Astrocyte of the hippocampus (primary cell): ENCODE measurements around the gene SYTL4.
"Not testable (repeated sequence)": the region's sequence is repeated elsewhere in the genome, so short reads cannot be mapped to it uniquely, and the experiment has no call there.

Source experiments
- DNase-seq: peaks from one replicate; pipeline ENCODE4 v3.0.0; 2011; ENCODE audit warnings: low read depth, low spot score

Gene SYTL4

DNA sequence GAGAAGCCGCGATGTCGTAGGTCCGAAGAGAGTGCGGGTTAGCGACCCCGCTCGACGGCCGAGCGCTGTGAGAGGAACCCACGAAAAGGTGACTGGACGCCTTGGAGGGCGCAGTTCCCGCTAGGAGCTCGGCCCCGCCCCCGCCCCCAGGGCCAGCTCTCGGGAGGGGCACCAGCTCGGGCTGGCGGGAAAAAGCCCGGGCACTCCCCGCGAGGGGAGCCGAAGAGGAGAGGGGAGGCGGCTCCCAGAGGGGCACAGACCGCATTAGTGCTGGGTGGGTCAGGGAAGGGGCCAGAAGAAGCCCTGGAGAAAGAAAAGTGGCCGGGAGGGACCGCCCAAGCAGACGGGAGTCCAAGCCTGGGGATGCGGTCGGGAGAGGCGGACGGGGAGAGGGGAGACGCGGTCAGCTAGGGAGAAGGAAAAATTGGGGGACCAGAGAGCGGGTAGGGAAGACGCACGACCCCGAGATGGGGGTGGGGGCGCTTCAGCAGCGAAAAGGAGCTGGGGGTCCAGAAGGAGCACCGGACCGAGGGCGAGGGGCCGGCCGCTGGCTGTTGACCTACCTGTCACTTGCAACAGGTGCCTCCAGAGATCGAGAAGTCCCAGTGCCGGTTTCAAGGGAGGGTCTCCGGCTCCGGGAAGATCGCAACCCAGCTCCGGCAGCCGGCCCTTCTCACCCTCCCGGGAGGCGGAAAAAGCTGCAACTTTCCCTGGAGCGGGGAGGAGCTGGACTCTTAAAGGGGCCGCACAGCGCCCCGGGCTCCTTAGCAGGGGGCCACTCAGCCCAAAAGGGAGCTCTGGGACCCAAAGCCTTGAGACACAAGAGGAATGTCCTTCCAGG is at the start of gene SYTL4:
SYTL4 (minus strand) TSS at position 681 of the 841 bp plus-strand sequence. CDS start 30,084 bp downstream, outside the sequence.
- DNase-seq: peak; percentile 28

DNA sequence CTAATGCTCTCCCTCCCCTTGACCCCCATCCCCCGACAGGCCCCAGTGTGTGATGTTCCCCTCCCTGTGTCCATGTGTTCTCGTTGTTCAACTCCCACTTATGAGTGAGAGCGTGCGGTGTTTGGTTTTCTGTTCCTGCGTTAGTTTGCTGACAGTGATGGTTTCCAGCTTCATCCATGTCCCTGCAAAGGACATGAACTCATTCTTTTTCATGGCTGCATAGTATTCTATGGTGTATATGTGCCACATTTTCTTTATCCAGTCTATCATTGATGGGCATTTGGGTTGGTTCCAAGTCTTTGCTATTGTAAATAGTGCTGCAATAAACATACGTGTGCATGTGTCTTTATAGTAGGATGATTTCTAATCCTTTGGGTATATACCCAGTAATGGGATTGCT is 37.5 kb upstream of the SYTL4 start:
- not testable (repeated sequence) for DNase-seq

DNA sequence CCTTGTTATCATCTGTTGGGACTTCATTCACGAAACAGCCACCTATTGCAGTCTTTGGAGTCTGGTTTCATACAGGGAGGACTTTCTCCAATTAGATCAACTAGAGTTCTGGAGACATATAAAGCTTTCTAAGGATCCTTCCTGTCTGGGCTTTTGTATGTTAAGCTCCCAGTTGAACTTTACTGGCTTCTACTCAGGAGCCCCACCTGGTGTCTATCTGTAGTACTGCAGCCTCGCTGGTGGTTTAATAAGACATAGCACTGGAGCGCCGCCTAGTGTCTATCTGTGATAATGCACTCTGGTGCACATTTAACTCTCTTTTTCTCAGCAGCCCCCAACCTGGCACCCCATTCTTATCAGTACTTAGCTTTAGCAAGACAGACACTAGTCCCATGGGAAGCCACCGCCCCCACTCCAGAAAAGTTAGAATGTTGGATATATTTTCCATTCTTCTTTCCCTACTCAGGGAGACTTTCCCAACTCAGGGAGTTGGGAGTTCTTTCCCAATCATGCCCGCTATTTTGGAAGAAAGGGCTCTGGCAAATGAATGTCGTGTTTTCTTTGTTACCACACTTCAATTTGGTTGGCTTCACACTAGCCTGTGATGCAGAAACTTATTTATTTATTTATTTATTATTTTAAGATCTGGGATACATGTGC is 36.9 kb upstream of the SYTL4 start:
- peak; percentile 75 for DNase-seq

DNA sequence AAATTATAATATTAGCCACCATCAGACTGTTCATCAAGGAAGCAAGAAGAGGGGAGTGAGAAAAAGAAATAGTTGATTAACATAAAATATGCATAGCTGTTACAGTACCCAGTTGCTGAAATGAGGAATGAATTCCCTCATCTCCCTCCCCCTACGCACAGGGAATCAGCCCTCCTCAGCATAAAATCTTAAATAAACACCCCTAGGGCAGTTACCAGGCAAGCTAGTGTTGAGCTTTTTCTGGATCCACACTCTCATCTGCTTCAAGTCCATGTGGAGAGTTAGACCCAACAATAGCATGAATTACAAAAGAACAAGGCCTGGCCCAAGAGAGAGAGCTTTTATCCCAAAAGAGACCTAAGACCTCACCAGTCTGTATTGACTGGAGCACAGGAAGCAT is 19.0 kb upstream of the SYTL4 start:
- no peak for DNase-seq

DNA sequence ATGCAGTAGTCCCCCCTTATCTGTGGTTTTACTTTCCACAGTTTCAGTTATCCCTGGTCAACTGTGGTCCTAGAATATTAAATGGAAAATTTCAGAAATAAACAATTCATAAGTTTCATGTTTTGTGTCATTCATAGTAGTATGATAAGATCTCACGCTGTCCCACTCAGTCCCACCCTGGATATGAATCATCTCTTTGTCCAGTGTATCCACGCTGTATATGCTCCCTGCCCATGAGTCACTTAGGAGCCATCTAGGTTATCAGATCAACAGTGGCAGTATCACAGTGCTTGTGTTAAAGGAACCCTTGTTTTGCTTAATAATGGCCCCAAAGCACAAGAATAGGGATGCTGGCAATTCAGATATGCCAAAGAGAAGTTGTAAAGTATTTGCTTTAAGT is 16.2 kb upstream of the SYTL4 start:
- DNase-seq: no peak

DNA sequence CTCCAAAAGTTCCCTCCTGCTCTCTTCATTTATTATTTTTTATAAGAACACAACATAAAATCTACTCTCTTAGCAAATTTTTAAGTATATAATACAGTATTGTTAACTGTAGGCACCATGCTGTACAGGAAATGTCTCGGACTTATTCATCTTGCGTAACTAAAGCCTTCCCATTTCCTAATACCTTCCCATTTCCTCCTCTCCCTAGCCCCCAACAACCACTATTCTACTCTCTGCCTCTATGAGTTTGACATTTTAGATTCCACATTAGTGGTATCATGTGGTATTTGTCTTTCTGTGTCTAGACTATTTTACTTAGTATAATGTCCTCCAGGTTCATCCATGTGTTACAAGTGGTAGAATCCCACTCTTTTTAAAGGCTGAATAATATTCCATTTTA is 15.8 kb upstream of the SYTL4 start:
- DNase-seq: no peak

DNA sequence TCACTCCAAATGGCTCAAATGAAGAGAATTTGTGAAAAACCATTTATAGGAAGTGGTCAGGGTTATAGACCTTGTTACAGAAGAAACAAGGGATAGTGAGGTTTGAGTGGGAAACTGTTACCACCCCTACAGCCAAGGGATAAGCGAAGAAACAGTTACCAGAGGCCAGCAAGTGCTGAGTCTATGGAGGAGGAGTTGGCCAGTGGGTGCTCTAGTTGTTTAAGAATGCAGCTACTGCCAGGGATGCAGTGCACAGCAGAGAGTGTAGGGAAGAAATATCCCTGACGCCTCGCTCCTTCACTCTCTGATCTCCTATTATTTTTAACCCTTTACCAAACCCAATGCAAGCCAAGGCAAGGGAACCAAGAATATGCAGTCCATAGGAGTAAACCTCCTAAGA is 15.2 kb upstream of the SYTL4 start:
- no peak for DNase-seq

DNA sequence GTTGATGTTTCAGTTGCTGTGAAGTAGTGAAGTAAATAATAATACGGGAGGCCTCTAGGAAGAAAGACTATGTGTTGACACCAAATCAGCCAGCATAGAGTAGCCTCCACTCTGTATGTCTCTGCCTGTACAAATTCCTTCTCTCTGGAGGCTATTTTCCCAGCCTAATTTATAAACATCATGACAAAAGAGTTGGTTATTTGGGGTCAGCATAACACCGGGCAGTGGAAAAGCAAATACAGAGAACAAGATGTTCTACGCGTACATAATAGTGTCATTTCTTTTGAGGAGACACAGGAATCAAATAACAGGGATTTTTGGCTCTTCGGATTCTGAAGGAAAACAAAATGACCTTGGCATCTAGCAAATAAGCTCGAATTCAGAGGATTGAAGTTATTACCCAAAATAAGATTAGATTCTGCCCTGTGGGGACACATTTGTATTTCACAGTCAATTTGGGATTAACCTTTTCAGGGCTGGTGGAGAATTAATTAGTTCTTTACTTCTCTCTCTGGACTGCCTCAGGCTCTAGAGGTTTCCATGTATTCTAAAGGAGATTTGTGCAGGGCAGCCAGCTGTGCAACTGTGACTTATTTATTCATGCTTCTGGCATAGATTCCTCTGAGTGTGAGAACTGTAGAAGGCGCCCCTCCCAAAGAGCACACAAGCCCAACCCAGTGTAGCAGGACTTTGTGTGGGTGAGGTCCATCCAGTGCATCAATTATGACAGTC is 14.1 kb upstream of the SYTL4 start:
- DNase-seq: no peak

DNA sequence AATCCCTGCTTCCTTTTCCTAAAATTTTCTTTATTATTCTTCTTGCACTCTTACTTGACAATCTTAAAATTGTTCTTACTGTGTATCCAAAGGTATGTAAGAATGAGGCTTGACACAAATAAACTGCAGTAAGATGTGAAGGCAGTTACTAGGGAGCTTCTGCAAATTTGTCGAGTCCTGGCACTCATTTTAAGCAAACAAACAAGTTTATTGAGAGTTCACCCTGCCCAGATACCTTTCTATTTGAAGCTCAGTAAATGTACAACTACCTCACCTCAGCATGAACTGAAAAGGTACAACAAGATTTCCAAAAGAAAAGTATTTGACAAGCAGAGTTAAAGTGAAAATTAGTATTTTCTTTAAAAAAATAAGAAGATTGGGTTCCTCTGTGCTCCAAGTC is 13.3 kb upstream of the SYTL4 start:
- no peak for DNase-seq

DNA sequence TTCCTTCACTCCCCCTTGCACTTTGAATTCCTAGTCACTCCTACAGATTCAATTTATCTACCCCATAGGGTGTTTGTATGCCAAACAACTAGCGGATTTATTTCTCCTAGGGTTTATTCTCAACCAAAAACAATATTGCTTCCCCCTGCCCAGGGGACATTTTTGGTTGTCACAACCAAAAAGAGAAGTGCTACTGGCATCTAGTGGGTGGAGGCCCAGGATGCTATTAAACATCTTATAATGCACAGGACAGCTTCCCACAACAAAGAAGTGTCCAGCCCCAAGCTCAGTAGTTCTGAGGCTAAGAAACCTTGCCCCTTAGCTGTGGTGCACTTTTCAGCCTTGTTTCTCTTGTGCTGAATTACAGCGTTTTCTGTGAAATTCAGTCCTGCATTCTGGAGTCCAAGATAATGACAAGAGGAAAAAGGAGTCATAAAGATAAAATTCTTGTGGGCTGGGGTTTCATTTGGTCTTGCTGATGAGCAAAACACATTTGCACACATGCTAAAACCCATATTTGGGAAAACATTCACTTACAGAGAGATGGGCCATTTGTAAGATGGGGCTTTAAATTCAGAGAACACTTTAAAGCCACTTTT is 11.2 kb upstream of the SYTL4 start:
- no peak for DNase-seq

DNA sequence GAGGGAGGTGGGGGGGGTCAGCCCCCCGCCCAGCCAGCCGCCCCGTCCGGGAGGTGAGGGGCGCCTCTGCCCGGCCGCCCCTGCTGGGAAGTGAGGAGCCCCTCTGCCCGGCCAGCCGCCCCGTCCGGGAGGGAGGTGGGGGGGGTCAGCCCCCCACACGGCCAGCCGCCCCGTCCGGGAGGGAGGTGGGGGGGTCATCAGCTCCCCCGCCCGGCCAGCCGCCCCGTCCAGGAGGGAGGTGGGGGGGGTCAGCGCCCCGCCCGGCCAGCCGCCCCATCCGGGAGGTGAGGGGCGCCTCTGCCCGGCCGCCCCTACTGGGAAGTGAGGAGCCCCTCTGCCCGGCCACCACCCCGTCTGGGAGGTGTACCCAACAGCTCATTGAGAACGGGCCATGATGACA is 7.9 kb downstream of the SYTL4 start:
- not testable (repeated sequence) for DNase-seq

DNA sequence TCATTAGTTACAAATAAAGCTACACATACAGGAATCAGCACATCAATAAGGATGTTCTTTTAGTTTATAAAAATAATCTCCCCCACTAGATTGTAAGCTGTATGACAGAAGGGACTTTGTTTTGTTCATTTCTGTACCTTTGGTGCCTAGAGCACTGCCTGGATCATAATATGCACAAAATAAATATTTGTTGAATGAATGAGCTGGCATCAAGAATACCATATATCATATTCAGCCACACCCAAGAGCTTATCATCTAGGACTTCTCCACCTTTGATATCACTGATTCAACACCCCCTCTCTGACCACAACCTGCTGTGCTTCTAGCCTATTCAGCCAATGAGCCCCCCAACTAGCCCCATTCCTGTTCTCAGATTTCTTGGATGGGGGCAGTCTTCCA is 10.6 kb downstream of the SYTL4 start:
- DNase-seq: no peak

DNA sequence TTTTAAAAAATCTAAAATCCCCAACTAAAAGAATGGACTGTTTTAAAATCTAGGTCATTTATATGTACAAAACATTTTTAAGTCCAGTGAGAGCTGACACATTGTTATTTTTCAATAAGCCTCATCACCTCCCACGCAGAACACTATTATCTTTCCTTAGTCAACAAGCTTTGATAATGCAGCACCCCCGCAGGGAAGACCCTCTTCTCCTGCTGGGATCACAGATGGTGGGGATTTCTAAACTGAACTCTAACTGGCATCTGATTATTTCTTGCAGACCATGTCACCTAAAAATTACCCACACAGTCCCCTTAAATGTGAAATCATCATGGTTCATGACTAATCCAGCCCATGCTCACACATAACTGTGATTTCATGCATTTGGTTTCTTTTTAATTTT is 11.6 kb downstream of the SYTL4 start:
- DNase-seq: no peak

DNA sequence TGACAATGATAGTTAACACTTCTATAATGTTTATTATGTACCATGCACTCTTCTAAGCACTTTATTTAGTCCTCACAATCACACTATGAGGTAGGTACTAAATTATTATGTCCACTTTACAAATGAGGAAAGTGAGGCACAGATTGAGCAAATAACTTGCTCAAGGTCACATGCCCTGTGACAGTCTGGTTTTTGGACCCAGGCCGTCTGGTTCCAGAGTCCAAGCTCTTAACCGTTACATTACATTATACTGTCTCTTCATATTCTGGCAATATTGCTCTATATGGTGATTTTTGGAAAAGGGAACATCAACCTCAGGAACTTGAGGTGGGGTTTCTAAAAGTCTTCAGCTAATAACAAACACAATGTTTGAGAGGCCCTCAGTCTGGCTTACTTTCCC is 12.8 kb downstream of the SYTL4 start:
- DNase-seq: no peak

DNA sequence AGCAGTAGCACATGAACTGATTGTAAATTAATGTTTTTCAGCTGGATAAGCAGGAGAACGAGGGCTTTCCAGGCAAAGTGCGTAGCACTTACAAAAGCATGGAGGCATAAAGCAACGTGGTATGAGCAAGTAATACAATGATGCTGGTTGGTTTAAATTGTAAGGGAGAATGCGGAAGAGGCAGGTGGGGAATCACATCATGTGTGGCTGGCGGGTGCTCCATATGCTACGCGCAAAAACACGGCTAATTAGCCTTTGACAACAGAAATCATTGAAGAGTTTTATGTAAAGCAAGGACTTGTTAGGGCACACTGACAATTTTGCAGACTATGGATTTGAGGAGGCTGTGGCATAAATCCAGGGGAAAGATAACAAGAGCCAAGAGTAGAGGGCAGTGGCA is 14.6 kb downstream of the SYTL4 start:
- peak; percentile 5 for DNase-seq

DNA sequence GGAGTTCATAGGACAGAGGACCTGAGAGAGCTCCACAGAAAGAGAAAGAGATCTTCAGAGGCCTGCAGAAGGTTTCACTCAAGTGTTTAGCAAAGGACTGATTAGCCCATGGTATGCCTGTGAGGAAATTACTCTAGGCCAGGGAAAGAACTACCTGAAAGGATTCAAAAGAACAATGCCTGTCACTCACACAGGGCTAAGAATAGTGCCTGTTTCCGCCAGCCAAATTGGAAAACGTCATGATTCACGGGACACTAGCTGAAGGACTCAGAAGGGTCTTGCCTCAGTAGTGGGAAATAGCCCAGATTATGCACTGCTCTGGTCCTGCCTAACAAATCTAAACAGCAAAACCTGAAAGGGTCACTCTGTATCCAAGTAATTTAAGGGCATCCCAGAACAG is 21.1 kb downstream of the SYTL4 start:
- no peak for DNase-seq

DNA sequence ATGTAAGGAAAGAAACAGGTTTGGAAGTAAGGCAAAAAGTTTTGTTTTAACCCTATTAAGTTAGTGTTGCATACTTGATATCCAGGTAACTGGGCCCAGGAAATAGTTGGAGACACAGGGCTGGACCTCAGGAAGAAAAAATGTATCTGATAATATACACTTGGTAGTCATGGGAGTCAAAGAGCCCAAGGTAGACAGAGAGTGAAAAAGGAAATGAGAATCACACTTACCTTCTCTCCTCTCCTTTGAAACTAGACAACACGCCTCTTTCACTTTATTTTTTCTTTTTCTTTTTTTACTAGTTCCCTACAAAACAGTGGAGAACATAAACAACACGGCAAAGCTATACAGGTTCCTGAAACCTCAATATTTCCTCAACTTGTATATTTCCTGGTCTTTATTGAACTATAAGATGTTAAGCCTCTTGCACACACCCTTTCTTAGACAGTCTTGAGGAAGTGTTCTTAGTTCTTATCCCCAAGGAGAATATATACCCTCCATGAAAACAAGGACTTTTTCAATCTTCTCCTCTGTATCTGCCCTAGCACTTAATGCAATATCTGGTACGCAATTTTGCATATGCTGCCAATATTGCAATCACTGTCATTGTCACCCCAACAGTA is 27.2 kb downstream of the SYTL4 start:
- no peak for DNase-seq

DNA sequence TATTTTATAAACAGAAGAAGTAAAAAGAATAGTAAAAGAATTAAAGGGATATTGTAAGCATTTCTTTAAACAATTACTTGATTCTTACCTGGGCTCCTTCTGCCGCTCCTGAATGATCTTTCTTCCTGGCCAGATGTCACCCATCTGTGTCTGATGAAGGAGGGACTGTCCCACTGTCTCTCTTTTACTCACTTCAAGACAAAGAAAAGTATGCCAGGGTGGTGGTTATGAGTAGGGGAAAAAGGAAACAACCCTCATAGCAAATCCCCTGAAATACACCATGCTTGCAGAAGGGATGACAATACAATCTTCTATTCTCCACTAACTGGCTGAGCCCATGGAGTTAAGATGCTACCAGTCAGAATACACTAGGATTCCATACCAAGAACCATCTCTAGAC is 31.1 kb downstream of the SYTL4 start:
- no peak for DNase-seq

DNA sequence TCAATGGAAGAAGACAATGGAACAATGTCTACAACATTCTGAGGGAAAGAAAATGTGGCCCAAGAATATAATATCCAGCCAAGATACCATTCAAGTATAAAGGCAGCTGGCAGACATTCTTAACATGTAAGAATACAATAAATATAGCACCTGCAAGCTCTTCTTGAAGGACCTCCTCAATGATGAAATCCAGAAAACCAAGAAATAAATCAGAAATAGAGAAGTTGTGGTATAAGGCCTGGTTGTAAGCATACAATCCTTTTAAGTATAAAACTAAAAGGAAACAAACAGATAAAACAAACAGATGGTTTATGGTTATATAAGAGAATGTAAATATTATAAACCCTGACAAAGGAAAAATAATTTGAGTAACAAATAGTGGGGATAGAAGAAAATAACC is 33.4 kb downstream of the SYTL4 start:
- DNase-seq: no peak

DNA sequence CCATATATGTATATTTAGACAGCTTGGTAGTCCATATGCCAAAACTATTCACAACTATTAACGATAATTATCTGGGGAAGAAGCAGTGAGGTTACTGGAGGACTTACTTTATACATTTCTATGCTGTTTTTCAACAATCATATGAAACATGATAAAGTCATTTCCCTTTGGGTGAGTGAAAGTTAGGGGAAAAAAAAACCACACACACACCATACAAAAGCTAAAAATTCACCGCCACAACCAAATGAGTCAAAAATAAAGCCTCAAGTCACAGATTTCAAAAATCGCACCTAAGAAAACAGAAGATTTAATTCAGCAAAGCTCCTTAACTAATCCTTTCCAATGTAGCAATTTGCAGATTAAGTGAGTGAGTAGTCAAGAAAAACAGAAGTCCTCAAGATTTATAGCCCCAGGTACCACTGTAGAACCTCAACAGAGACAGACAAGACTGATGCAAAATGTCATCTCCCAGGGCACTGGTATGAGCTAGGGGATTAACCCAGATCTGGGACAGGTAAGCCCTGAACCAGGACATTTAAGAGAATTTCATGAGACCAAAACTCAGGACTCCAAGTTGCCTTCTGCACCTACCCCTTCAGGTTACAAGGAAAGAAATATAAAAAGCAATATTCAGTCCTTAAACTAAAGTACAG is 35.1 kb downstream of the SYTL4 start:
- DNase-seq: no peak

DNA sequence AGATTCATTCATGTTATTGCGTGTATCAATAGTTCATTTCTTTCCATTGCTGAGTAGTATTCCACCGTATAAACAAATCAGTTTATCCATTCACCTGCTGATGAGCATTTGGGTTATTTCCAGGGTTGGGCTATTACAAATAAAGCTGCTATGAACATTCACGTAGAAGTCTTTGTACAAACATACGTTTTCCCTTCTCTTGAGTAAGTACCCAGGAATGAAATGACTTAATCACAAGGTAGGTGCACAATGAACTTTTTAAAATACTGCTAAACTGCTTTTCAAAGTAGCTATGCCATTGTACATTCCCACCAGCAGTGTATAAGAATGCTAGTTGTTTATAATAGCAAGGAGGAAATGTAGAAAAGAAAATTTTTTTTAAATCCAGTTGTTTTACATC is 35.9 kb downstream of the SYTL4 start:
- DNase-seq: no peak
